ENCODE data around the gene INPP4A. TPM values are rescaled to one million over a fixed set of nuclear protein-coding genes. Genes with fewer than 3 reads are reported as not detected.

INPP4A gene
- total RNA-seq, 6 donors from 2014 or later: 23.3 to 93.2 (median 36.5) TPM

DNA sequence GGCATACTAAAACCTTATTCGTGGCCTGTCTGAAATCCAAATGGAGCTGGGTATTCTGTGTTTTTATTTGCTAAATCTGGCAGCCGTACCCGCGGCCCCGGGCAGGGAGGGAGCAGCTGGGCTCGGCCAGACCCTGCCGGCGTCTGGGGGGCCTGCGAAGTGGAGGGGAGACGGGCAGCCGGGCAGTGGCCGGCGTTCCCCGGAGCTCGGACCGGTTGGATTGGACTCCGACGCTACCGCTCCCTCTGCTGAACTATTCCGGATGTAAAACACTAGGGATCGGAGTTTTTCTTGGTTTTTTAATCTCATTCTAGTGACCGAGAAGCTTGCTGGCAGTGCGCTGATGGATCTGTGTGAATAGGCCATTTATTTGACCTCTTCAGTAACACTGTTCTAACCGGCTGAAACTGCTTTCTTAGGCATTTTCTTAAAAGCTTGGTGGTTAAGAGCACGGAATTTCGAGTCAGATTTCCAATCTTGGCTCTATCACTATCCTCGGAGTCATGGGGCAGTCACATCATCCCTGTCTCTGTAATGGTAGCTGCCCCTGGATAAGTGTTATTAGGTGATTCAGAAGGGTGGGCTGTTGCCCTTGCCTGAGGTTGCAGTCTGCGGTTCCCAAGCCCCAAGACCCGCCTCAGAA lies 164.4 kb downstream of the INPP4A start:
- TF ChIP-seq POLR2AphosphoS5 (IDR thresholded peaks at IDR 0.05) (no peak), EP300 (IDR thresholded peaks at IDR 0.05) (no peak), CTCF (IDR thresholded peaks at IDR 0.05) (no peak), POLR2A (IDR thresholded peaks at IDR 0.05) (no peak)
- peak overlapping the region; percentile 75 to 89 (median 82) for H3K4me3 ChIP-seq
- DNase-seq (peak in 1 of 2 donors; percentile 88), ATAC-seq (ENCODE audit: low FRiP score in 2 of 2) (peak; percentile 38 to 71)
- H3K27ac ChIP-seq: peak overlapping the region; percentile 94 to 99 (median 96)
- 3 to 4% methylated on average over 28 to 29 of the region's 29 CpGs for WGBS, 2 donors
- peaks cover 34 to 54% (median 40%) of the 10 kb centered on the region in 4 donors for H3K4me1 ChIP-seq
- H3K9me3 ChIP-seq: no peaks in the 10 kb centered on the region
- no peaks in the 10 kb centered on the region for H3K27me3 ChIP-seq
- peaks cover 6 to 37% (median 18%) of the 10 kb centered on the region in 4 donors for H3K36me3 ChIP-seq

DNA sequence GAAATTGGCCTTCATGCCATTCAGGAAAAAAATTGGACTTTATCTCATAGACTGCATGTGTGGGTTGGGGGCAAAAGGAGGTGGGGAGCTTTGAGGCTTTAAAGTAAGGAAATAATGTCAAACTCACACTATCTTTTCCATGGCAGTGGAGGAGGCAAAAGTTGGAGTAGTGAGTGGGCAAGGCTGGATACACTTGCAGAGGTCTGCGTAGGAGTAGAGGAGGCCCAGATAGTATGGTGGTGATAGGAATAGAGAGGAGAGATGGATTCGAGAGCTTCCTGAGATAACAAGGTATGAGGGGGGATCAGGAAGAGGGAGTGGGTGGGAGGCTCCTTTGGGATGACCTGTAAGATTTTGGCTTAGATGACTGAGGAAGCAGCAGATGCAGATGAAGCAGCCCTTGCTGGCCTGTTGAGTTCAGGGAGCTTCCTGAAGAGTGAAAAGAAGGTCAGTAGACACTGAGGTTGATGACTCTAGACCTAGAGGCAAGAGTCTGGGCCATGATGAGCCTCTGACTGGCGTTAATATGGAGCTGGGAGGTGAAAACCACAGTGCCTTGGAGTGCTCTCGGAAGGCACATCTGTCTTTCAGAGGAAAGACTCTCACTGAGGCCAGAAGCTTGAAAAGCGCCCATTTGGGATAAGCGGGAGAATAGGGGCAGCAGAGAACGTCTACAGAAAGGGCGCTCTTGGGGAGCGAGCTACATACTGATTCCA lies 169.5 kb downstream of the INPP4A start:
- Histone ChIP-seq H3K4me3 (no peak overlapping the region), H3K9me3 (no peaks in the 10 kb centered on the region), H3K27me3 (no peaks in the 10 kb centered on the region), H3K36me3 (peaks cover 6 to 88% (median 44%) of the 10 kb centered on the region in 4 donors), H3K4me1 (peaks cover 18 to 29% (median 23%) of the 10 kb centered on the region in 4 donors), H3K27ac (no peak overlapping the region)
- DNase-seq (no peak), ATAC-seq (ENCODE audit: low FRiP score in 2 of 2) (peak in 1 of 2 donors; percentile 31)
- TF ChIP-seq EP300 (IDR thresholded peaks at IDR 0.05) (no peak), CTCF (IDR thresholded peaks at IDR 0.05) (no peak), POLR2AphosphoS5 (IDR thresholded peaks at IDR 0.05) (no peak), POLR2A (IDR thresholded peaks at IDR 0.05) (no peak)
- 96 to 97% methylated on average over 9 of the region's 9 CpGs for WGBS, 2 donors

GRCh38 chr2:98615481-98615880 lies 170.8 kb downstream of the INPP4A start:
- peaks cover 6 to 93% (median 47%) of the 10 kb centered on the region in 4 donors for H3K36me3 ChIP-seq
- no peak overlapping the region for H3K27ac ChIP-seq
- ATAC-seq (ENCODE audit: low FRiP score in 2 of 2) (no peak), DNase-seq (no peak)
- no peak overlapping the region for H3K4me3 ChIP-seq
- 91 to 96% methylated on average over 5 of the region's 5 CpGs for WGBS, 2 donors
- no peaks in the 10 kb centered on the region for H3K27me3 ChIP-seq
- H3K4me1 ChIP-seq: peaks cover 5 to 16% (median 10%) of the 10 kb centered on the region in 4 donors
- TF ChIP-seq EP300 (IDR thresholded peaks at IDR 0.05): no peak
- no peak for TF ChIP-seq POLR2A (IDR thresholded peaks at IDR 0.05)
- TF ChIP-seq POLR2AphosphoS5 (IDR thresholded peaks at IDR 0.05): no peak
- TF ChIP-seq CTCF (IDR thresholded peaks at IDR 0.05): no peak
- no peaks in the 10 kb centered on the region for H3K9me3 ChIP-seq

DNA sequence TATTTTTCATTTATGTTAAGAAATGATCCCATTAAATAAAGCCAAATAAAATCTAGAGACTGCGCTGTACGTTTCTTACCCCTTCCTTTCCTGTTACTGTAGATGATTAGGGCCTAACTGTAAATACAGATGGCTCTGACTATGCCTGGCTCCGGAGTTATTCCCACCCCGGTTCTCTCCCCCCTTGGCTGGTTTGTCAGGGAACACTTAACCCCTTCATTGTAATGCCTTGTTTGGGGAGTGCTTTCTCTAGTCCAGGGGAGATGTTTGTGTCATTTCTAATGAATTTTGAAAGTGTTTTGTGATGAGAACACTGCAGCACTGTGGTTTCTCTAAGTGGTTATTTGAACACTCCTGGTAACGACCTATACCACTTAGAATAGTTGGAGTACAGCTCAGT lies 172.5 kb downstream of the INPP4A start:
- Histone ChIP-seq H3K4me1 (no peaks in the 10 kb centered on the region), H3K9me3 (no peaks in the 10 kb centered on the region), H3K27me3 (no peaks in the 10 kb centered on the region), H3K4me3 (no peak overlapping the region), H3K27ac (no peak overlapping the region), H3K36me3 (peaks cover 6 to 93% (median 48%) of the 10 kb centered on the region in 4 donors)
- WGBS, 2 donors: 51 to 58% methylated on average over 5 of the region's 5 CpGs
- TF ChIP-seq POLR2AphosphoS5 (IDR thresholded peaks at IDR 0.05): no peak
- TF ChIP-seq CTCF (IDR thresholded peaks at IDR 0.05): no peak
- no peak for TF ChIP-seq POLR2A (IDR thresholded peaks at IDR 0.05)
- TF ChIP-seq EP300 (IDR thresholded peaks at IDR 0.05): no peak
- DNase-seq (no peak), ATAC-seq (ENCODE audit: low FRiP score in 2 of 2) (no peak)

Measured in upper lobe of left lung (tissue), 6 donors.